ENCODE measurements around the gene TFF3.

DNA sequence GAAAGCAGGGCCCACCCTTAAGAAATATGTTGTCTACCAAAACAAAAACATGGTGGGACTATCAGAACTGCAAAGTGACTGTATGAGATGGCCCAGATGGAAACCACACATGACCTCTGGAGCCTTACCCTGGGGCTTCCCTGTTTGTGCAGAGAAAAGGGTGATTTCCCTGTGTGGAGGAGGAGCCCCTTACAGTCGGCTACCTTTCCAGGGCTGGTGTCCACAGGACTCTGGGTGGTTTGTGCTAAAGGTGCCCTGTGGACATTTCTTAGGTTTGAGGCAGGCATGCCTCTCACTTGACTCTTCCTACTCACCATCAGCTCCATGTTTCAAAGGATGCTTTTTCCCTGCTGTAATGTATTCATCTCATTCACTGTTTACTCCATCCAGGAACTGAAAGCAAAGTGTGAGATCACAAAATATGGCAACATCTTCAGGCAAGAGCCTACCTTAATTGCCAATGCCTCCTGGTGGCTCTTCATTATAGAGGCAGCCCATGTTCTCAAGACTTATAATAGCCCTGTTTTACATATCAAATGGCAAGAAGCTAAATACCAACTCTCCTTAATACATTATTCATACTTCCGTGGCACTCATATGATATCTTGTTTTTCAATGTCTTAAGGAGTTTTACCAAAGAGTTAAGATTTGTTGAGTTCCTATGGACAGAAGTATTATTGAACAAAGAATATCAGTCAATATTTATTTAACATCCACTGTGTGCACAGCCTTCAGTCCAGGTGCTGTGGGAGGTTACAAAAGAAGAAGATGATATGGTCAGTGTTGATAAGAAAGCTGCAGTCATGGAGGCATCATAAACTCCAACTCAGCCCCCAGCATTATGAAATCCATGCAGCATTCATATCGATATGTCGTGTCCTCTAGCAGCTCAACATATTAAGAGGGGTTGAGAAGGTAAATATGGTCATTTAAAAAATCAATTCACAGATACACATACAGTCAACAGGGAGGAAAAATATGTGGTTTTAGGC, 15.5 kb upstream of the TFF3 start:
- TF ChIP-seq POLR2A (IDR thresholded peaks at IDR 0.05; ENCODE audit: low read length) (no peak), GATA1 (IDR thresholded peaks at IDR 0.05; ENCODE audit: low read depth, low read length) (no peak)

All from erythroblast (primary cell).